ENCODE data around the gene IL7R.
"Not testable (repeated sequence)": the region's sequence is repeated elsewhere in the genome, so short reads cannot be mapped to it uniquely, and the experiment has no call there.

IL7R gene

DNA sequence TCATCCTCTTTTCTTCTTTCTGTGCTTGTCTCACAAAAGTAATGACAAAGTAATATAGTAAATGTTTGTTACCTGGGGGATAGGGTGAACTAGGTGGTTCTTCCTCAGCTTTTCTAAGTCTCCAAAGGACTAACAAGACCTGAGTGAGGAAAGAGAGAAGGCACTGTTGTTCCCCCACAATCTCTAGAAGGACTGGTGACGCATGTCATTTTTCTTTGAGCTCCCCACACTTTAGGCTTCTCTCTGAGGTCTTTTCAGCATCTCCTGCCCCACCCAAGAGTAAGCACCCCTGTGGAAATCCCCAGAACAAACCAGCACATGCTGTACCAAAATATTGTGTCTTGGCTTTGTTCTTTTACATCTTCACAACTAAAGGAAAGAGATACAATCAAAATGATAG is 2.4 kb upstream of the IL7R start:
- TF ChIP-seq, protein P1, sequence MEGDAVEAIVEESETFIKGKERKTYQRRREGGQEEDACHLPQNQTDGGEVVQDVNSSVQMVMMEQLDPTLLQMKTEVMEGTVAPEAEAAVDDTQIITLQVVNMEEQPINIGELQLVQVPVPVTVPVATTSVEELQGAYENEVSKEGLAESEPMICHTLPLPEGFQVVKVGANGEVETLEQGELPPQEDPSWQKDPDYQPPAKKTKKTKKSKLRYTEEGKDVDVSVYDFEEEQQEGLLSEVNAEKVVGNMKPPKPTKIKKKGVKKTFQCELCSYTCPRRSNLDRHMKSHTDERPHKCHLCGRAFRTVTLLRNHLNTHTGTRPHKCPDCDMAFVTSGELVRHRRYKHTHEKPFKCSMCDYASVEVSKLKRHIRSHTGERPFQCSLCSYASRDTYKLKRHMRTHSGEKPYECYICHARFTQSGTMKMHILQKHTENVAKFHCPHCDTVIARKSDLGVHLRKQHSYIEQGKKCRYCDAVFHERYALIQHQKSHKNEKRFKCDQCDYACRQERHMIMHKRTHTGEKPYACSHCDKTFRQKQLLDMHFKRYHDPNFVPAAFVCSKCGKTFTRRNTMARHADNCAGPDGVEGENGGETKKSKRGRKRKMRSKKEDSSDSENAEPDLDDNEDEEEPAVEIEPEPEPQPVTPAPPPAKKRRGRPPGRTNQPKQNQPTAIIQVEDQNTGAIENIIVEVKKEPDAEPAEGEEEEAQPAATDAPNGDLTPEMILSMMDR (conservative IDR thresholded peaks at IDR 0.05), result no peak
- H3K27ac ChIP-seq, result no peak overlapping the region

DNA sequence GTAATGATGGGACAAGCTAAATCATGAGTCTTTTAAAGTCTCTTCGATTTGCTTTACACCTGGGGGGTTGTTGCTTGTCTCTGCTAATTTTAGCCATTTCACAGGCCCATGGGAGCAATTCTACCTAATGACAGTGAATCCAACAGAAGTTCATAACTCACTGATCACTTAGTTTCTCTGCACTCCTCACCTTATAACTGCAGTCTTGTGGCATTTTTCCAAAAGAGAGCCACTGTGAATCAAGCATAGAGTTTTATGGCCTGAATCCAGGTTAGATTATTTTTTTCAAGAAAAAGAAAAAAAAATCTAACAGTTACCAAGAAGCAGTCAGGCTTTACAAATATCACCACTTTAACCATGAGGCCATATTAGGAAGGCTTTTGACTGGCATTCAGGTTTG is 1.5 kb upstream of the IL7R start:
- TF ChIP-seq, protein P1 (conservative IDR thresholded peaks at IDR 0.05), result no peak
- no peak overlapping the region for H3K27ac ChIP-seq

GRCh38 chr5:35856186-35856764 is 416 bp upstream of the IL7R start:
- H3K27ac ChIP-seq, result not testable (repeated sequence)

DNA sequence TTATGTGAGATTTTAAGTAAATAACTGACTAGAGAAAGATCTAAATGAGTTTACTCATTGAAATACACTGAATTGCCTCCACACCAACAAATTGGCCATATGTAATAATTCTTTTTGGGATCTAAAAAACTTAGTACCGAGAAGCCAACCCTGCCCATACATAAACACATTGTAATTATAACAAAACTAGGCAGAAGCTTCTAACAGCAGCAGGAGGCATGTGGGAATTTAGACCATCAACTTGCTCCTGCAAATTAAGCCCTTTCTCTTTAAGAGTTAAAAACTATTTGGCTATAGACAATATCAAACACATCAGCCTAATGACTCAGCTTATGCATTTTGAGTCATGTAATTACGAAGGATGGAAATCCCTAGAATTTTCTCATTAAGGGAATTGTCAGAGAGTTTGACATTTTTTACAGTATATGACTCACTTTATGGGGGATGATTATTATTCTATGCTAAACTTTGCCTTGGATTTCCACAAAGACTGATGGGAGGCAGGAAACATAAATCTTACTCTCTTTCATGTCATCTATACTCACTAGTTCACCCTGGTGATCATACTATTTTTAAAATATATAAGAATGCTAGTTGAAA is 1.0 kb downstream of the IL7R start:
- TF ChIP-seq, protein P1 (conservative IDR thresholded peaks at IDR 0.05), result no peak
- H3K27ac ChIP-seq, result no peak overlapping the region

- H3K27ac ChIP-seq, result no peak overlapping the region
These were observed 2.5 kb downstream of the IL7R start for GRCh38 chr5:35859101-35859661.

GRCh38 chr5:35860686-35861085 is 4.0 kb downstream of the IL7R start:
- TF ChIP-seq, protein P1 (conservative IDR thresholded peaks at IDR 0.05), result no peak
- H3K27ac ChIP-seq, result no peak overlapping the region

More at GRCh38 chr5:35859101-35859661, 2.5 kb downstream of the IL7R start:
- TF ChIP-seq, protein P1 (conservative IDR thresholded peaks at IDR 0.05), result no peak

DNA sequence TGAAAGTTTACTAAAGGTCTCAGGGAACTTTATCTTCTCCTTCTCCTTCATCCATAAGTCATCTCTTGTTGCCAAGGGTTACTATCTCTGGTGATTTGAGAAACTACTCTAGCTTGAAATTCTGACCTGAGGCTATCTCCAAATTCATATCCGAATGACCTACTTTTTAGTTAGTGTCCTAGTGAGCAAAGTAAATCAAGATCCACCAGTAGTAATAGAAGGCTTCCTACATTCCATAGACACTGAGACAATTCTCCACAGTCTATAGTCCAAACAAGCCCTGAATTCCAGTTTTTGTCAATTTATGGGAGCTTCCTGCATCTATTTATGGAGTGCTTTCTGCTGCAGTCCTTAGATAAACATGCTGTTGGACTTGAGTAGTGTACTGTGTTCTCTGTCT is 5.0 kb downstream of the IL7R start:
- H3K27ac ChIP-seq, result no peak overlapping the region
- TF ChIP-seq, protein P1 (conservative IDR thresholded peaks at IDR 0.05), result no peak

- H3K27ac ChIP-seq, result no peak overlapping the region
- TF ChIP-seq, protein P1 (conservative IDR thresholded peaks at IDR 0.05), result no peak
These were observed 5.4 kb downstream of the IL7R start for GRCh38 chr5:35862126-35862525.
